Measurements from ENCODE around the gene THPO.
A peak's percentile ranks its signal among the peaks of the same experiment; 100 is the strongest.

THPO gene

GRCh38 chr3:184362668-184363546 lies 15.1 kb downstream of the THPO start:
- Histone ChIP-seq H3K36me3 (ENCODE audit: insufficient read depth, low read length) (no peaks in the 10 kb centered on the region), H3K9ac (ENCODE audit: low read depth, low read length) (peak overlapping the region; percentile 85), H3K4me1 (ENCODE audit: insufficient read depth, low read length) (peaks cover 8% of the 10 kb centered on the region), H3K9me3 (ENCODE audit: control insufficient read depth, insufficient read depth, low read length) (no peaks in the 10 kb centered on the region)

- H3K36me3 ChIP-seq (ENCODE audit: insufficient read depth, low read length), result no peaks in the 10 kb centered on the region
- H3K4me1 ChIP-seq (ENCODE audit: insufficient read depth, low read length), result peaks cover 8% of the 10 kb centered on the region
- no peaks in the 10 kb centered on the region for H3K9me3 ChIP-seq (ENCODE audit: control insufficient read depth, insufficient read depth, low read length)
- H3K9ac ChIP-seq (ENCODE audit: low read depth, low read length), result peak overlapping the region; percentile 85
Measured at GRCh38 chr3:184361932-184362667, 15.9 kb downstream of the THPO start.

- peaks cover 8% of the 10 kb centered on the region for H3K4me1 ChIP-seq (ENCODE audit: insufficient read depth, low read length)
- H3K9me3 ChIP-seq (ENCODE audit: control insufficient read depth, insufficient read depth, low read length), result no peaks in the 10 kb centered on the region
- no peaks in the 10 kb centered on the region for H3K36me3 ChIP-seq (ENCODE audit: insufficient read depth, low read length)
- H3K9ac ChIP-seq (ENCODE audit: low read depth, low read length), result peak within 1 kb of the TSS; percentile 85
Measured at GRCh38 chr3:184361532-184361931, 16.5 kb downstream of the THPO start, which contains the start of the genes CLCN2 and POLR2H. TSS of gene CLCN2 (minus strand) at chr3:184361605. CDS start at chr3:184361479, 126 bp downstream. TSS of gene POLR2H (plus strand) at chr3:184361710. CDS start at chr3:184363493, 1,783 bp downstream.

- Histone ChIP-seq H3K9me3 (ENCODE audit: control insufficient read depth, insufficient read depth, low read length) (no peaks in the 10 kb centered on the region), H3K9ac (ENCODE audit: low read depth, low read length) (peak overlapping the region; percentile 85; the same call in 1 of the 2 replicates), H3K36me3 (ENCODE audit: insufficient read depth, low read length) (no peaks in the 10 kb centered on the region), H3K4me1 (ENCODE audit: insufficient read depth, low read length) (peaks cover 8% of the 10 kb centered on the region)
Measured at GRCh38 chr3:184360929-184361531, 17.0 kb downstream of the THPO start.

GRCh38 chr3:184360070-184360928 lies 17.7 kb downstream of the THPO start:
- no peaks in the 10 kb centered on the region for H3K36me3 ChIP-seq (ENCODE audit: insufficient read depth, low read length)
- H3K9me3 ChIP-seq (ENCODE audit: control insufficient read depth, insufficient read depth, low read length), result no peaks in the 10 kb centered on the region
- peaks cover 8% of the 10 kb centered on the region for H3K4me1 ChIP-seq (ENCODE audit: insufficient read depth, low read length)
- H3K9ac ChIP-seq (ENCODE audit: low read depth, low read length), result peak overlapping the region; percentile 85; the same call in 1 of the 2 replicates

GRCh38 chr3:184359610-184360009 lies 18.4 kb downstream of the THPO start:
- no peaks in the 10 kb centered on the region for H3K36me3 ChIP-seq (ENCODE audit: insufficient read depth, low read length)
- H3K9me3 ChIP-seq (ENCODE audit: control insufficient read depth, insufficient read depth, low read length), result no peaks in the 10 kb centered on the region
- H3K4me1 ChIP-seq (ENCODE audit: insufficient read depth, low read length), result peaks cover 11% of the 10 kb centered on the region
- no peak overlapping the region for H3K9ac ChIP-seq (ENCODE audit: low read depth, low read length)

GRCh38 chr3:184358921-184359350 lies 19.1 kb downstream of the THPO start:
- H3K36me3 ChIP-seq (ENCODE audit: insufficient read depth, low read length), result no peaks in the 10 kb centered on the region
- H3K4me1 ChIP-seq (ENCODE audit: insufficient read depth, low read length), result peaks cover 12% of the 10 kb centered on the region
- H3K9ac ChIP-seq (ENCODE audit: low read depth, low read length), result no peak overlapping the region
- H3K9me3 ChIP-seq (ENCODE audit: control insufficient read depth, insufficient read depth, low read length), result no peaks in the 10 kb centered on the region

GRCh38 chr3:184358124-184358767 lies 19.8 kb downstream of the THPO start:
- no peaks in the 10 kb centered on the region for H3K9me3 ChIP-seq (ENCODE audit: control insufficient read depth, insufficient read depth, low read length)
- H3K4me1 ChIP-seq (ENCODE audit: insufficient read depth, low read length), result peaks cover 12% of the 10 kb centered on the region
- no peaks in the 10 kb centered on the region for H3K36me3 ChIP-seq (ENCODE audit: insufficient read depth, low read length)
- no peak overlapping the region for H3K9ac ChIP-seq (ENCODE audit: low read depth, low read length)

- H3K9ac ChIP-seq (ENCODE audit: low read depth, low read length), result no peak overlapping the region
- no peaks in the 10 kb centered on the region for H3K36me3 ChIP-seq (ENCODE audit: insufficient read depth, low read length)
- H3K9me3 ChIP-seq (ENCODE audit: control insufficient read depth, insufficient read depth, low read length), result no peaks in the 10 kb centered on the region
- peaks cover 12% of the 10 kb centered on the region for H3K4me1 ChIP-seq (ENCODE audit: insufficient read depth, low read length)
Measured at GRCh38 chr3:184357248-184358123, 20.5 kb downstream of the THPO start.

GRCh38 chr3:184355261-184356040 lies 22.6 kb downstream of the THPO start:
- Histone ChIP-seq H3K36me3 (ENCODE audit: insufficient read depth, low read length) (no peaks in the 10 kb centered on the region), H3K9ac (ENCODE audit: low read depth, low read length) (no peak overlapping the region), H3K4me1 (ENCODE audit: insufficient read depth, low read length) (peaks cover 10% of the 10 kb centered on the region), H3K9me3 (ENCODE audit: control insufficient read depth, insufficient read depth, low read length) (no peaks in the 10 kb centered on the region)

GRCh38 chr3:184354754-184355153 lies 23.3 kb downstream of the THPO start:
- Histone ChIP-seq H3K4me1 (ENCODE audit: insufficient read depth, low read length) (peaks cover 4% of the 10 kb centered on the region), H3K9me3 (ENCODE audit: control insufficient read depth, insufficient read depth, low read length) (no peaks in the 10 kb centered on the region), H3K36me3 (ENCODE audit: insufficient read depth, low read length) (no peaks in the 10 kb centered on the region), H3K9ac (ENCODE audit: low read depth, low read length) (no peak overlapping the region)

GRCh38 chr3:184354121-184354728 lies 23.8 kb downstream of the THPO start:
- Histone ChIP-seq H3K9me3 (ENCODE audit: control insufficient read depth, insufficient read depth, low read length) (no peaks in the 10 kb centered on the region), H3K4me1 (ENCODE audit: insufficient read depth, low read length) (peaks cover 4% of the 10 kb centered on the region), H3K36me3 (ENCODE audit: insufficient read depth, low read length) (no peaks in the 10 kb centered on the region), H3K9ac (ENCODE audit: low read depth, low read length) (no peak overlapping the region)
